Measurements from ENCODE around the gene ZNF429.
"Not testable (repeated sequence)": the region's sequence is repeated elsewhere in the genome, so short reads cannot be mapped to it uniquely, and the experiment has no call there.

GRCh38 chr19:21602659-21603430 lies 97.4 kb downstream of the ZNF429 start:
- TF ChIP-seq CTCF (IDR thresholded peaks at IDR 0.05; ENCODE audit: insufficient read depth, low read length); REST (IDR thresholded peaks at IDR 0.05; ENCODE audit: insufficient replicate concordance, low read depth): not testable (repeated sequence)
